Thoracic aorta (tissue), 2 donors: ENCODE data around the gene ADARB2. TPM values are rescaled to one million over a fixed set of nuclear protein-coding genes. Genes with fewer than 3 reads are reported as not detected.

Source experiments
- ATAC-seq: fragments of 150-250 bp; one replicate; pipeline ENCODE4 v1.8.0; 2017; ENCODE audit warnings: low read depth; ENCODE audit not compliant: insufficient number of reproducible peaks, low FRiP score
- DNase-seq: peaks from one replicate; pipeline ENCODE4 v3.0.0-alpha.2; 2020; ENCODE audit warnings: low spot score
- H3K27ac ChIP-seq, 2 donors: fragments of 200-600 bp; sonication (generic); 1 replicate in 1 of 2; 2 replicates in 1 of 2; pipeline ENCODE4 v1.5.1; 2016; ENCODE audit warnings: mild to moderate bottlenecking in 2 of 2, moderate library complexity in 2 of 2
- H3K27me3 ChIP-seq: fragments of 200-600 bp; sonication (generic); replicated peaks from 2 replicates; pipeline ENCODE4 v1.6.0; 2016; ENCODE audit warnings: mild to moderate bottlenecking; ENCODE audit not compliant: insufficient read depth
- H3K36me3 ChIP-seq: fragments of 200-600 bp; sonication (generic); one replicate; pipeline ENCODE4 v1.5.1; 2016
- H3K4me1 ChIP-seq, 2 donors: fragments of 200-600 bp; sonication (generic); 1 replicate in 1 of 2; 2 replicates in 1 of 2; pipeline versions ENCODE4 v1.5.1 to v1.6.0; 2016; ENCODE audit warnings: low read depth in 2 of 2, mild to moderate bottlenecking in 1 of 2; ENCODE audit not compliant: control insufficient read depth in 1 of 2
- H3K4me3 ChIP-seq: fragments of 200-600 bp; sonication (generic); 2 replicates; pipeline ENCODE4 v1.5.1; 2016; ENCODE audit warnings: mild to moderate bottlenecking
- H3K9me3 ChIP-seq: fragments of 200-600 bp; sonication (generic); 2 replicates; pipeline ENCODE4 v1.5.1; 2016
- CTCF ChIP-seq: fragments of 200-600 bp; sonication (generic); IDR thresholded peaks from one replicate; pipeline ENCODE4 v1.5.1; 2019; ENCODE audit warnings: antibody characterized with exemption
- total RNA-seq, 2 donors: library from RNA; depleted of rRNA; stranded (reverse); fragments of >200 nt; gene quantifications; one replicate each; pipeline versions ENCODE4 v1.1.0 to v1.2.3, GENCODE V29; 2016

The ADARB2 gene
- total RNA-seq, 2 donors from 2014 or later: 0.71 to 3.1 TPM

- ATAC-seq: no peak
- no peaks in the 10 kb centered on the region for H3K27me3 ChIP-seq
These were observed 332.7 kb downstream of the ADARB2 start for GRCh38 chr10:1404323-1405260.

GRCh38 chr10:1403508-1404322 is 333.6 kb downstream of the ADARB2 start:
- no peaks in the 10 kb centered on the region for H3K27me3 ChIP-seq
- no peaks in the 10 kb centered on the region for H3K36me3 ChIP-seq
- no peak overlapping the region for H3K27ac ChIP-seq
- ATAC-seq (no peak), DNase-seq (no peak)
- H3K9me3 ChIP-seq: no peaks in the 10 kb centered on the region
- H3K4me3 ChIP-seq: no peak overlapping the region
- no peaks in the 10 kb centered on the region for H3K4me1 ChIP-seq
- TF ChIP-seq CTCF: no peak

More at GRCh38 chr10:1404323-1405260, 332.7 kb downstream of the ADARB2 start:
- no peak overlapping the region for H3K4me3 ChIP-seq
- no peaks in the 10 kb centered on the region for H3K9me3 ChIP-seq
- no peak for DNase-seq
- no peak for TF ChIP-seq CTCF
- H3K36me3 ChIP-seq: no peaks in the 10 kb centered on the region
- H3K27ac ChIP-seq: no peak overlapping the region
- no peaks in the 10 kb centered on the region for H3K4me1 ChIP-seq

GRCh38 chr10:1402816-1403507 is 334.4 kb downstream of the ADARB2 start:
- Histone ChIP-seq H3K27me3 (no peaks in the 10 kb centered on the region), H3K9me3 (no peaks in the 10 kb centered on the region), H3K4me3 (no peak overlapping the region), H3K4me1 (no peaks in the 10 kb centered on the region), H3K27ac (no peak overlapping the region), H3K36me3 (no peaks in the 10 kb centered on the region)
- TF ChIP-seq CTCF: no peak
- DNase-seq: no peak
- no peak for ATAC-seq

- no peak for TF ChIP-seq CTCF
These were observed 335.1 kb downstream of the ADARB2 start for GRCh38 chr10:1402016-1402770.

More at GRCh38 chr10:1402016-1402770, 335.1 kb downstream of the ADARB2 start:
- H3K4me3 ChIP-seq: no peak overlapping the region
- no peaks in the 10 kb centered on the region for H3K4me1 ChIP-seq
- H3K9me3 ChIP-seq: no peaks in the 10 kb centered on the region
- no peaks in the 10 kb centered on the region for H3K36me3 ChIP-seq
- ATAC-seq (no peak), DNase-seq (no peak)
- no peak overlapping the region for H3K27ac ChIP-seq
- no peaks in the 10 kb centered on the region for H3K27me3 ChIP-seq
